Cardiac septum (tissue), 1 donor: Measurements from ENCODE around the gene PTX3. TPM values are rescaled to one million over a fixed set of nuclear protein-coding genes. Genes with fewer than 3 reads are reported as not detected.

Experiments used
- DNase-seq: peaks from one replicate; pipeline ENCODE4 v3.0.0-alpha.2; 2020; ENCODE audit warnings: low spot score
- intact Hi-C: fragments of 100-400 bp; cut with DNase I; formaldehyde crosslinking; loops from one replicate; pipeline ENCODE4 v1.14.0; 2022
- total RNA-seq: library from RNA; stranded (reverse); fragmentation: NEBNext Ultra II Directional; extraction: Animal tissue kit (Norgen Biotek cat#: 25700); gene quantifications from one replicate; pipeline ENCODE4 v1.2.1, GENCODE V29; 2021
- donor health status: DM: no; HTN: no; CAD: no.

Gene PTX3
- total RNA-seq, 1 donor from 2014 or later = 2.2 TPM

DNA sequence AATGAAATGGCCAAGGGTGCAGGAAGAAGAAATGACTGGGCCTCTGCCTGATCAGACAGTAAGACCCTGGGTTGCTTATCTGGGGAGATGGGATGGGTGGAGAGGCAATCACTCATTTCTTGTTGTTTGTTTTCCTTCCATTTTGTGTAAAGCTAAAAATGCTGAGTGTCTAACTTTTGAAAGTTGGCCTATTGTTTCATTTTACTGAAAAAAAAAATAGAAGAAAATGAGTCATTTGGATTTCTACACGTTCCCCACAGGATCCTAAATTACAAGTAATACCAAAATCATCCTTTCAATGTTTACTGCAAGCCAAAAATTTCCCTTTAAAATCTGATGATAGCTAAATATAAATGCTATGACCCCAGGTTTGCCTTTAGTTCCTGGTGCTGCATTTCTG, 30.6 kb downstream of the PTX3 start:
- no peak for DNase-seq
- intact Hi-C loops = no loop called here

DNA sequence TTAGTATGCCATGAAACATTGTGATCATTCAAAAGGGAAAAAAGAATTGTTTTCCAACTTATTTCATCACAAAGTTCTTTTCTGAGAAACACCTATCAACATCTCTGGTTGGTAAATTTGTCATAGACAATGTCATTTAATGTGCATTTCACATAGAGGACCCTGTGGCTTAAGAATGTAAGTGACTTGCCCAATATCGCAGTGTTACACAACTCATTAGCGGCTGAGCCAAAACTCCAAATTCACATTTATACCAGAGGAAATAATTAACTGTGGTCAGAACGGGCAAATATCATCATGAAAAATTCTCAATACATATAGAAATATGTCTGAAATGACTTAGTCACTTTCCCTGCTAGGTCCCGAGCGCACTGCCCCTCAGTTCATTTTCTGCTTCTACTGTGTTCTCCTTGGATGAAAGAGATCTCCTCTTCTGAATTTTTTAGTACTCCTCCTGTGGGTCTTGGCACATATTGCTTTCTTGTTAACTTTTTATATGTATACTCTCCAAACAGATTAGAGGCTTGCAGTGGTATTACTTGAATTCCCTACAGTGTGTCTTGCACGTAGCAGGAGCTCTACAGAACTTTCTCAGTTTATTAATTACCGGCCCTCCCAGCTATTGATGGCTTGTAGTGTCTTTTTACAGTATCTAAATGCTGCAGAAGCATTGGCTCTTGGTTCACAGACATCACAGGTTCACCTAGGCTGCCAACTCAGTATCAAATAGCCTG, 33.1 kb downstream of the PTX3 start:
- DNase-seq = no peak
- intact Hi-C loops = no loop called here

DNA sequence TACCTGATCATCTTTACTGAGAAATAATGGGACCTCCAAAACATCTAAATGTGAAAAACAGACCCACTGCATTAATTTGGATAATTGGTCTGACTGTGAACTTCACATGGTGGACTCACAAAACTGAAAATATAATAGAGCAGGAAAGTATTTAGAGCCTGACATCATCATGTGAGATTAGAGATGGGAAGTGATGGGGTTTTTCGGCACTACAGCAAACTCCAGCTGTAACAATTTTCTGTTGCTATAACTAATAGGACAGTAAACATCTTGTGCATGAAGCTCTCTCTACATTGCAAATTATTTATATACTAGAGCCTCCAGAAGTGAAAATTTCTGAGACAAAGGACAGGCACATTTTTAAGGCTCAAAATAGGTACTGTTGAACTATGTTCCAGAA, 34.4 kb downstream of the PTX3 start:
- no peak for DNase-seq
- intact Hi-C loops = no loop called here

DNA sequence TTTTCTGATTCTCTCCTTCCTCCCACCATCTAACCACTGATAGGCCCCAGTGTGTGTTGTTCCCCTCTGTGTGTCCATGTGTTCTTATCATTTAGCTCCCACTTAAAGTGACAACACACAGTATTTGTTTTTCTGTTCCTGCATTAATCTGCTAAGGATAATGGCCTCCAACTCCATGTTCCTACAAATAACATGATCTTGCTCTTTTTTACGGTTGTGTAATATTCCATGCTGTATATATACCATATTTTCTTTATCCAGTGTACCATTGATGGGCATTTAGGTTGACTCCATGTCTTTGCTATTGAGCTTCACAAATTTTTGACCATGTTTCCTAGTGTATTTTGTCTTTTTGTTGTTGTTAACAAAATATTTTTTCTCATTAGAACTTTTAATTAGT, 36.0 kb downstream of the PTX3 start:
- no peak for DNase-seq
- intact Hi-C loops = no loop called here

DNA sequence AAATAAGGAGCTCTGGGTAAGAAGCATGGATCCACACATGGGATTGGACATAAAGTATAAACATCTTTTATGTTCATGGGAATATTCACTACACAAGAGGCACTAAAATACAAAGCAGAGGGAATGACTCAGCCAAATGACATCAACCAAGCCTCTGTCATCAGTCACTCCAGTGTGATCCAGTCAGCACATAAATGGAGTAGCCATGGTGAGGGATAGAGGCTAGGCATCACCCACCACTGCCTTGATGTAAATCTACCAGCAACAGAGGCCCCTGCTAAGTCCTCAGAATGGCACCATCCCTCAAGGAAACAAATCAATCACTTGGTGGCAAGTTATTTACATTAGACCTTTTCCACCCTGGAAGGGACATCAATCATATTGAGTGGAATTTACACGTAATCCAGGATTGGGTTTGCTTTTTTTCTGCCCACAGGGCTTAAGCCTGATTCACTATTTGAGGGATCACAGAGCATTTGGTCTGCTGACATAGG, 39.3 kb downstream of the PTX3 start:
- intact Hi-C loops = no loop called here
- DNase-seq = no peak

DNA sequence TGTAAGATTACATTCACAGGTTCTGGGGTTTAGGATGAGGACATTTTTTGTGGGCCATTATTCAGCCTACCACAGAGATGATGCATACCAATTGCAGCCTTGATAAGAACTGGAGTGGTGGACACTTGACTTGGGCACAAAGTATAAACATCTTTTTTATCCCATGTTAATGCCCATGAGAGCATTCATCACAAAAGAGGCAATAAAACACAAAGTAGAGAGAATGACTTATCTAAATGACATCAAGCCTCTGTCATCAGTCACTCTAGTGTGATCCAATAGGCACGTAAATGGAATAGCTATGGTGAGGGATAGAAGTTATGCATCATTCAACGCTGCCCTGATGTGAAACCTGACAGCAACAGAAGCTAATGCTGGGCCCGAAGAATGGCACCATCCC, 40.8 kb downstream of the PTX3 start:
- intact Hi-C loops = no loop called here
- no peak for DNase-seq

DNA sequence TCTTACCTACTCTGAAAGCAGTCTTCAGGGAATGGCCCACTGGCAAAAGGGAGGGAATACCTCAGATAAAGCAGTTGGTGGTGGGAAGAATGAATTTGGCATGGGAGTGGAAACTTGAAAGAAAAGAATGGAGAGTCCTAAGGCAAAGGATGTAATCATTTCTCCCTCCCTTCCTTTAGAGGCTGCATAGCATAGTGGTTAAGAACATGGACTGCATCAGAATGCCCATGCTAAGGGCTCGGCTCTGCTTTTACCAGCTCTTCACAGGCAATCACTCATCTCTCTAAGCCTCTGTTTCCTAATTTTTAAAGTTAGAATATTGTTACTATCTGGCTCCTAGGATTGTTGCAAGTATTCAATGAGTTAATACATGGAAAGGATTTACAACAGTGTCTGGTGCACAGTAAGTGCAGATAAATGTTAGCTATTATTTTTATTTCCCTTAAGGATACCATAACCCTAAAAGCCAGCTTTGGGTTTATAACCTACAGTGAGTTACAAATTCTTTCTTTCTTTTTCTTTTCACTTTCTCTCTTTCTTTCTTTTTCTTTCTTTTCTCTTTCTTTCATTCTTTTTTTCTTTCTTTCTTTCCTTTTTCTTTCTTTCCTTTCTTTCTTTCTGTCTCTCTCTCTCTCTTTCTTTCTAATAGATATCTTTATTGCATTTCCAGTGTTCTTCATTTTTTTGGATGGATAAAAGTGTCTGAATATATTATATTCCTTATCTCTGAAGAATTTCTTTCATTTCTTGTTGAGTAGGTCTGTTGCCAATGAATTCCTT, 43.0 kb downstream of the PTX3 start:
- intact Hi-C loops = no loop called here
- no peak for DNase-seq

DNA sequence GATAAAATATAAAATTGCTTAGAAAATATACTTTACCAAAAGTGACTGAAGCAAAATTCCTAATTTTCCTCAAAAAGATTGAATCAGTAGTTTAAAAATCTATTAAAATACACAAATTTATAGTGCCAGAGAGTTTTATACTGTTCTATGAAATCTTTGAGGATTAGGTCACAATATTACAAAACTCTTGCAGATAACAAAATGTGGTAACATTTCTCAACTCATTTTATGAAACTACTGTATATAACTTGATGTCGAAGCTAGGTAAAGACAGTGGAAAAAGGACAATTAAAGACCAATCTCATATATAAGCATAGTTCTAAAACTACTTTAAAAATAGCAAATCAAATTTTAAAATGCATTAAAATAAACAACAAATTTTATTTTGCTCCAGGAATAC, 50.7 kb downstream of the PTX3 start:
- DNase-seq = no peak
- intact Hi-C loops = no loop called here

DNA sequence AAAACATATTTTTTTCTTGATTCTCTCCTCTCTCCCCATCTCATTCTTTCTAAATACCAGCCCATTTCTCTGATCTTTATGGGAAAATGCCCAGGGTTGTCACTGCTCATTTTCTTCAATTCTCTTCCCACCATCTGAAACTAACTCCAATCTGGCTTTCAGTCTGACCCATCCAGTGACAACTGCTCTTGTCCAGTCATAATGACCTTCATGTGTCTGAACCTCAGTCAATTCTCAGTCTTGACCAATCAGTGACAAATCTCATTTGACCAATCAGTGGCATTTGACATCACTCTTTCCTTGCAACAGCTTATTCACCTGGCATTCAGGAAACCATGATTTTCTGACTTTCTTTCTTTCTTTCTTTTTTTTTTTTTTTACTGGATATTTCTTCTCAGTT, 51.5 kb downstream of the PTX3 start:
- intact Hi-C loops = no loop called here

DNA sequence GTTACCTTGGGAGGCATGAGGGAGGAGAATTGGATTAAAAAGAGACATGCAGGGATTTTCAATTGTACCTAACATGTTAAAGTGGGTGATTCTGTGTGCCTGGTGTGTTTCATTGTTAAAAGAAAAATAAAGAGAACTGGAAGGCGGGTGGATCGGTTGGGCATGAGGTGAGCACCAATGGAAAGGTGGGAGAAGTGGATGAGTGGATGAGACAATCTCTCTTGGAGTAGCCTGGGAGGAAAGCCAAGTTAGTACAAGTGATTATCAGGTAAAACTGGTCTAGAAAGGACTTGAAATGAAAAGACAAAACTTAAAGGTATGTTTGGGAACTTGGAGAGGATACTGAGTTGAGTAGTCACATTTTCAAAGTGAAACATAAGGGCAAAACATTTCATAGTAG, 54.5 kb downstream of the PTX3 start:
- intact Hi-C loops = no loop called here
- DNase-seq = no peak

More for the DNA sequence above, 51.5 kb downstream of the PTX3 start:
- DNase-seq = no peak

Other genes with a start within 250 kb of the PTX3 start
- gene VEPH1, start 66.6 kb downstream of the PTX3 start, total RNA-seq = 0.78 TPM